Hematopoietic multipotent progenitor cell treated with erythropoietin and hydrocortisone succinate and interleukin-3 and kit ligand, for 6 days (in vitro differentiated cells): ENCODE measurements around the gene FLRT2.

Experiments
- DNase-seq: peaks from one replicate; pipeline ENCODE4 v3.0.0-alpha.2; 2015

Gene FLRT2

DNA sequence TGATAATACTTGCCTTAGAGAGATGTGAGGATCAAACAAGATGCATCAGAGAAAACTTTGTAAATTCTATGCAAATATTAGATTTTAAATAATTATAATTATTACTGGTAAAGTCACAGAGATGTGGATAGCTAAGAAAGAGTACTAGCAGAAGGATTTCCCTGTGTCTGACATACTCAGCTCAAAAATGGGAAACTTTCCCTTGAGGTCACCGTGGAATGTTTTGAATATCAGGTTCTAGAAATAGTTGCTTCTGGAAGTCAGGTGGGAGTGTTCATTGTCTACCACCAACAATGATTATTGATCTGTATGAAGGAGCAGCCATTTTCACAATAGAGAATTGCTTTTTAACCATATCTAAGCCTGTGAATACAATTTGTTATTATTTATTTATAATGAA is 71.7 kb downstream of the FLRT2 start:
- no peak for DNase-seq

DNA sequence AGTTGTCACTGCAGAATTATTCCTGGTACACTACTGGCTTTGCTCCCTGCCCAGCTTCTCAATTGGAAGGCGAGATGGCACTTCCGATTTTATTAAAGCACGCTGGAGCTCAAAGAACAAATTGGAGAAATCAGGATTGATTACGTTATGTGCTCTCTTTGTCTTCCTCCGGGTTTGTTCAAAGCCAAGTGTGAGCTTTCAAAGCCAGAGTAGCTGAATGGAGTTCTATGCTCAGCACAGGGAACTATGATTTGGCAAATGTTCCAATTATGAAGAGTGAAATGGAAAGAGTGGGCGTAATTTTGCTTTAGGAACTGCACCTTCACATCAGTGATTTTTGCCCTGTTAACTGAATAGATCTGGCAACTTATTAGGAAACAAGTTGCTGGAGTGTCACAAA is 72.4 kb downstream of the FLRT2 start:
- DNase-seq, result no peak

DNA sequence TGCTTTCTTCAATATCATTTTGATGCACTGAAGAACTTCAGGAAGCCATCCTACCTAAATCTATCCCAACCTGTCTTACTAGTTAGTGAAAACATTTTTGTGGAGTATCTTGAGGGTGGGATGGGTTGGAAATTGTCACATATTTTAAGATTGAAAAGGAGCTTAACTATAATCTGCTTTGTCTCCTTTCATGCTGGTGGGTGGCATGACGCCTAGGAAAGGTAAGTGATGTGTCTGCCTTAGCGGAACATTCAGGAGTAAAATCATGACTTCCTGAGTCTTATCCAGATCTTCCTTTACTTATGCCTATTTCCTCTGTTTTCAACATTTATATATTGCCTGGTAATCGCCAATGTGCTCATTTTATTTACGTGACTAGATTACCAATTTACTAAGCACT is 74.1 kb downstream of the FLRT2 start:
- no peak for DNase-seq

DNA sequence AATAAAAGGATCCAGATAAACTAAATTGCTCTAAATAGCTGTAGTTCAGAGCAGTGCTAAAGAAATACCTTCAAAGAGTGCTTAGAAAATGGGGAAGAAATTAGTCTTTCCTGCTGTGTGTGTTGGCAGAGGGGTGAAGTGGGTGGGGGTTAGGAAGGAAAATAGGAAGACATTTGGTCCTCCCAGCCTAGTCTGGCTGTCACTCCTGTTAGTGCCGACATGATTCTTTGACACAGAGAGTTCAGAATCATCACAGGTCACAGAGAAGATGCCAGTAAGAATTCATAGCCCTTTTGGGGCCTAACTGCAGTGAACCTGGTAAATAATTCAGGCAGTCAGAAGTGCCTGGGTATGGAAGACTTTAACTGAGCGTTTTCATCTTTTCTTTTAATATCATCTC is 74.8 kb downstream of the FLRT2 start:
- no peak for DNase-seq

DNA sequence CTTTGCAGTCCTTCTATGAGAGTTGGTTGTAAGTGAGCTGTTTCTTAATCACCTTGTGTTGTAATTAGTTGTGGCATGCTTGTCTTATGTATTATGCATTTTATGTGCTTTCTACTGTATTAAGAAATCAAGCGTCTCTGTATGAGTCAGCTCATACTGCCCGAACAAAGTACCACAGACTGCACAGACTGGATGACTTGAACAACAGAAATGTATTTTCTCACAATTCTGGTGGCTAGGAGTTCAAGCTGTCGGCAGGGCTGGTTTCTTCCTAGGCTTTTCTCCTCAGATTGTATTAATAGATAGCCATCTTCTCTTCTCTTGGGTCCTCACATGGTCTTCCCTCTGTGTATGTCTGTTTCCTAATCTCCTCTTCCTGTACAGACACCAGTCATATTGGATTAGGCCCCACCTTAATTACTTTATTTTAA is 77.7 kb downstream of the FLRT2 start:
- DNase-seq, result peak; percentile 32

DNA sequence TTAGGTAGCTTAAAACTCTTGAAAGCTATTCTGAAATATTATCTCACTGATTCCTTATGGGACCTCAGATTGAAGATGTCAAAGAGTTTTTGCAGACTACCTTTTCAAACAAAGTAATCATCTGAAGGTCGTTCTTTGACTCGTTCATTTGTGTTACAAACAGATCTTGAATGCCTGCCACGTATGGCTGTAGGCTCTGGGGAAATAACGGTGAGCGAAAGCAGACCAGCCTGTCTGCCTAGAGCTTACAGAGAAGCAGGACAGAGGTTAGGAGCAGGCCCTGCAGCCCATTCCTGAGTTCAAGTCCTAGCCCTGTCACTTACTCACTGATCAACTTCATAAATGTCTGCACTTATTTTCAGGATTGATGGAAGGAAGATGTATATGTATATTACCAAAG is 83.6 kb downstream of the FLRT2 start:
- no peak for DNase-seq

DNA sequence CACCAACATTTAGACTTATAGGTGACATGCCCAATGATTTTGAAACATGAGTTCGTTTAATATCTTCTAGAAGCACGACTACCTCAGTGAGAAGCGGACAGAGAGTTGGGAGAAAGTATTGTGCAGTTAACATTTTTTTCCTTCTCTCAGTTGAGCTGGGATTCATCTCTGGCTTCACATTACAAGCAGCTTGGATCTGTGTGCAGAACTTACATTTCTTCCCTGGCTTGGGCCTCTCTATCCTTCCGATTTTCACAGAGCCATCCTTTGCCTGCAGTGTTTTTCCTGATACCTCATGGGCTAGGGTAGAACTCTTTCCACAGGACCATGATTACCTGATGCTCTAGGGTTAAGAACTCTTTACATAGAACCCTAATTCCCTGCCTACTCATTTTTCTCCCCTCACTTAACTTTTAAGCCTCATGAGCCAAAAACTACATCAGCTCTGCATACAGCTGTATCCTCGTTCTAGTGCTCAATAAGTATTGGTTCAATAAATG is 86.5 kb downstream of the FLRT2 start:
- DNase-seq, result no peak

DNA sequence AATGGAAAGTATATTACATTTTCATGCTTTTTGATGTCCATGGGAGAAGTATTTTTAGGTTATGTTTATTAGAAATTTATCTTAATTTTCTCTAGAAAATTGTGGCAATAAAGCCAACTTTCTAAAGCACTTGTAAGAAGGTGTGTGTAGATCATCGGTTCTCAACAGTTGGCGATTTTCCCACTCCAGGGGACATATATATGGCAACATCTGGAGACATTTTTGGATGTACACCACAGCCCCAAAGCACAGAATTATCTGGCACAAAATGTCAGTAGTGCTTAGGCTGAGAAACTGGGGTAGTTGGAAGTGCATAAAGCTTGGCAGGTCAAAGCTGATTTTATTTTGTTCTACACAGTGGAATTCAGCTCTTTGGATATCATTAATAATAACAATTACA is 86.9 kb downstream of the FLRT2 start:
- no peak for DNase-seq

DNA sequence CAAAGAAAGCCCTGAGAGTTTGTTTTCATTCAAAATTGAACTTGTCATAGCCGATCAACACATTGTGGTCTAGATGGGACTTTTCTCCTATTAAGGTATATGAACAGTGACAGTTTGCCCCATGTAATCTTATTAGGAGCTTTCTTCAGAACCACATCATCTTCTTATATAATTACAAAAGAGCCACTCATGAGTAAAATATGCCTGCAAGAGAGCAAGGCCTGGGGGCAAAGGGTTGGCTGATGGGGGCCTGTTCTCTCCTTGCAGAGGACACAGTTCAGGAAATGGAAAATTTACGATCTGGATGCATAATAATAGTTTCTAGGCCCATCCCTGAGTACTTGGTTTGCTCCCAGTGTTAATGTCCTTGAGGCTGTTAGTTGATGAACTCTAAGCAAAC is 87.8 kb downstream of the FLRT2 start:
- no peak for DNase-seq

DNA sequence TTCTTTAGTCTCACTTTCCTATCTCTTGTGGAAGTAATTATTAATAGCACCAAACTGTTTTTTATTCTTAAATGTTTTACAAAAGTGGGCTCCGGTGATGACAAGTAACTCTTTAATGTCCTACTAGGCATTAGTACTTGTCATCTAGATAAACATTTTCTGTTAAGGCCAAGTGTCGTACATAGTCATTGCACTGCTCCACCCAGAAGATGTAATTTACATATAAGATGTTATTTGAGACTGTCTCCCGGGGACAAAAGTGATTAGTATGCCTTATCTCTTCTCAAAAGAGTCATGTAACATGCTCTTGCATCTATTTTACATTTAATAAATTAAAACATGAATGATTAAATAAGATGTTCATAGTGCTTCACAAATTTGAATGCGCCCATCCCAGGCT is 88.4 kb downstream of the FLRT2 start:
- no peak for DNase-seq

DNA sequence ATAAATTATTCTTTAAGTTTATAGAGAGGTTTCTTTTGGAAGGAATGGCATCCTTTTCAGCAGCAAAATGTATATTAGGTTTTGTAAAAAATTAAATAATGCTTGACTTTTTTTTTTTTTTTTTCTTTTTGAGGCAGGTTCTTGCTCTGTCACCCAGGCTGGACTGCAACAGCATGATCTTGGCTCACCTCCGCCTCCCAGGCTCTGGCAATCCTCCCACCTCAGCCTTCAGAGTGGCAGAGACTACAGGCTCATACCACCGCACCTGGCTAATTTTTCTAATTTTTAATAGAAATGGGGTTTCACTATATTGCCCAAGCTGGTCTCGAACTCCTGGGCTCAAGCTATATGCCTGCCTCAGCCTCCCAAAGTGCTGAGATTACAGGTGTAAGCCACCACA is 89.0 kb downstream of the FLRT2 start:
- DNase-seq, result no peak

DNA sequence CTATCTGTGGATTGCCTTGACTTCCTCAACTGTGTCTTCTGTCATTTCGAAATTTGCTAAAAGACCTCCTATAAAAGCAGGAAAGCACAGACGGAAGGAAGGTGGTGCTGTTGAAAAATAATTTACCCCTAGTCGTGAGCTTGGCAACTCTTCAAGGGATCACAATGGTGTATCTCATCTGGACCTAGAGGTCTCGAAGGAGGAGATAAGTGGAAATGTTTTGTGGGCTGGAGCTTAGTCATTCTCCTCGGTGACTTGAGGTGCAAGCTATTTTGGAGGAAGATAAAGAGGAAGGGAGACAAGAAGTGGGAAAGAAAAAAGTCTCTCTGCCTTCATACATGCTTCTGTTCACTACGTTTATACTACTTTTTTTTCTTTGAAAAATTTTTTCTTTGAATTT is 89.9 kb downstream of the FLRT2 start:
- peak; percentile 43 for DNase-seq

DNA sequence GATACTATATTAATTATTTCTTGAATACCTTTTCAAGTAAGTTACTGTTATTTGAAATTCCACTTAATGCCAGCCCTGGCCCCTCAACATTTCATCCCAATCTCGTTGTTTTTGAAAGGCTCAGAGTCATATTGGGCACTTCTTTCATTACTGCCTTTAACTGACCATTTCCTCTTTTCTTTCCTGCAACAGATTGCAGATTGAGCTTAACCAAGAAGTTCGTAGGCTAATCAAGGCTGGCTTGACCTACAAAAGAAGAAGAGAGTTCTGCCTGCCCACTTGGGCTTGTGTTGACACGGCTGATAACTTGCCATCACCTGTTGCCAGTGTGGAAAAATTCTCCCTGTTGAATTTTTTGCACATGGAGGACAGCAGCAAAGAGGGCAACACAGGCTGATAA is 91.0 kb downstream of the FLRT2 start:
- DNase-seq, result no peak

DNA sequence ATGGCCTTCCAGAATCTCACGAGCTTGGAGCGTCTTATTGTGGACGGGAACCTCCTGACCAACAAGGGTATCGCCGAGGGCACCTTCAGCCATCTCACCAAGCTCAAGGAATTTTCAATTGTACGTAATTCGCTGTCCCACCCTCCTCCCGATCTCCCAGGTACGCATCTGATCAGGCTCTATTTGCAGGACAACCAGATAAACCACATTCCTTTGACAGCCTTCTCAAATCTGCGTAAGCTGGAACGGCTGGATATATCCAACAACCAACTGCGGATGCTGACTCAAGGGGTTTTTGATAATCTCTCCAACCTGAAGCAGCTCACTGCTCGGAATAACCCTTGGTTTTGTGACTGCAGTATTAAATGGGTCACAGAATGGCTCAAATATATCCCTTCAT is 92.2 kb downstream of the FLRT2 start:
- DNase-seq, result no peak

DNA sequence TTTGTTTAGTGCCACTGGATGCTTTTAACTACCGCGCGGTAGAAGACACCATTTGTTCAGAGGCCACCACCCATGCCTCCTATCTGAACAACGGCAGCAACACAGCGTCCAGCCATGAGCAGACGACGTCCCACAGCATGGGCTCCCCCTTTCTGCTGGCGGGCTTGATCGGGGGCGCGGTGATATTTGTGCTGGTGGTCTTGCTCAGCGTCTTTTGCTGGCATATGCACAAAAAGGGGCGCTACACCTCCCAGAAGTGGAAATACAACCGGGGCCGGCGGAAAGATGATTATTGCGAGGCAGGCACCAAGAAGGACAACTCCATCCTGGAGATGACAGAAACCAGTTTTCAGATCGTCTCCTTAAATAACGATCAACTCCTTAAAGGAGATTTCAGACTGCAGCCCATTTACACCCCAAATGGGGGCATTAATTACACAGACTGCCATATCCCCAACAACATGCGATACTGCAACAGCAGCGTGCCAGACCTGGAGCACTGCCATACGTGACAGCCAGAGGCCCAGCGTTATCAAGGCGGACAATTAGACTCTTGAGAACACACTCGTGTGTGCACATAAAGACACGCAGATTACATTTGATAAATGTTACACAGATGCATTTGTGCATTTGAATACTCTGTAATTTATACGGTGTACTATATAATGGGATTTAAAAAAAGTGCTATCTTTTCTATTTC is 93.2 kb downstream of the FLRT2 start:
- no peak for DNase-seq

DNA sequence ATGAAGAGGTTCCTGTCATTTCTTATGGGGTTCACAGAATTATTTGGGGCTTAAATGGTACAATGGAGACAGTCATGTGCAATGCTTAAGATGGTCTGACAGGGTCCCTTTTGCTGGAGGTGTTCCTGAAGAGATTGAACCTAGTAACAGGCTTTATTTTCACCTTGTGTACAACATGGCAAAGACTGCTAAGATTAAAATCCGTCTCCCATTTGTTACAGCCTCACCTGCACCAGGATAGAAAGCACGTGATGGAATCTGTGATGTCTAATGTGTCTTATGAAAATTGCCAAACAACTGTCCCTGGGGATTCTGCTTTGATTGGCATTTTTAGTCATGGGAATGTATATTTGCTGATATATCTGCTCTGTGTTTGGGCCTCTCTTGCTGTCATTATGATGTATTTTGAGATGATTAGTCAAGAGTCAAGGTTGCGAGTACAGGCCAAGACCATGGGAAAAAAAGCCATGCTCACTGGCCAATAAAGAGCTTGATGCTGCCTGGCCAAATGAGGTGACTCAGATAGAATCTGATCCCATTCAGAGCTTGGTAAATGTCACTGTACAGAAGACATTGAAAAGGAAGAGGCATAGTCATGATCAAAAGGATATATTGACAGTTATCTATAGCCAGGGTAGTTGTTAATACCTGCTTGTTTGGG is 96.1 kb downstream of the FLRT2 start:
- no peak for DNase-seq

DNA sequence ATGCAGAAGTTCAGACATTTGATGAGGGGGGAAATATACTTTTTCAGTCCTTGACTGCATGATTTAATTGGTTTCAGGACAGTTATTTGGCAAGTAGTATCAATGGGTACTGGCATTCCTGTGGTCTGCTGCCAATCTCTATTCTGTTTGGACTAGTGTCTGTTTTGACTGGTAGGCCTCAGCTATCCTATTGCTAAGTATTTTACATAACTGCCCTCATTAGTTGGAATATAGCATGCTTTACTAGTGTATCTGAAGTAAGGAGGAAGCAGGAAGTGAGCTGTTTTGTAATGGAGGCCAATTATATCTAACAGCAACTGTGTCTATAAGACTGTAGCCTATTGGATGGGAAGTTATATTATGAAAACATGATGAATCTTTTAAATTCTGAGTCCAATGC is 104.3 kb downstream of the FLRT2 start:
- DNase-seq, result no peak

DNA sequence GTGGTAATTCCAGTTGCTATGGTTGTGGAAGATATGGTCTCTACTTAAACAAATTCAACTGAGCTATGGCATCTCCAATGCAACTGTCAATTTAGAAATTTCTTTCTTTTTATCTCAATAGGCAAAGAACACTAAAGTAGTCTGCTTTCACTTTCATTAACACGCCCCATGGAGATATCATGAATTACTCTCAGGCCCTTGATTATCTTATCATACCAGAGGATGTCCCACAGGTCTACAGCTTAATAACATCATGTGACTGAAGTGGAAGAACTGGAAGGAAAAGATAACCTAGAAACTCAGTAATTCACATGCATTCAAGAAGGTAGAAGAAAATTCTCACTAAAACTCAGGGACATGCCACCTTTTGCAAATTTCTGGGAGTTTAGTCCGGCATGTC is 114.3 kb downstream of the FLRT2 start:
- DNase-seq, result peak; percentile 18

DNA sequence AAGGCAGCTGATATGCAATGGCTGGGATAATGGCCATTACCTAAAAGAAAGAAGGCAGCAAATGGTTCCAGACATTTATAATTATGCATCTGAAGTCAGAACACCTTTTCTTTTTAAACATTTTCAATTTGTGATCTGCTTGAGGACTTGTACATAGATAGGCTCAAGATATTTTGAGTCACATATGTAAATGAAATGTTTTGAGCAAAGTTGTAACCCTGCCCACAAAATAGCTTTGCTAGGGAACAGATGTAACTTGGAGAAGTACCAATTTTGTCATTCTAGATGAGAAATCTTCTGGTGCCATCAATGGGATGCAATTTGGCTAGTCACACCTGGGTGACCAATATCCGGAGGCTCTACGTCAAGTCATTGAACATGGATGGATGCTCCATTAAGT is 123.1 kb downstream of the FLRT2 start:
- DNase-seq, result no peak

DNA sequence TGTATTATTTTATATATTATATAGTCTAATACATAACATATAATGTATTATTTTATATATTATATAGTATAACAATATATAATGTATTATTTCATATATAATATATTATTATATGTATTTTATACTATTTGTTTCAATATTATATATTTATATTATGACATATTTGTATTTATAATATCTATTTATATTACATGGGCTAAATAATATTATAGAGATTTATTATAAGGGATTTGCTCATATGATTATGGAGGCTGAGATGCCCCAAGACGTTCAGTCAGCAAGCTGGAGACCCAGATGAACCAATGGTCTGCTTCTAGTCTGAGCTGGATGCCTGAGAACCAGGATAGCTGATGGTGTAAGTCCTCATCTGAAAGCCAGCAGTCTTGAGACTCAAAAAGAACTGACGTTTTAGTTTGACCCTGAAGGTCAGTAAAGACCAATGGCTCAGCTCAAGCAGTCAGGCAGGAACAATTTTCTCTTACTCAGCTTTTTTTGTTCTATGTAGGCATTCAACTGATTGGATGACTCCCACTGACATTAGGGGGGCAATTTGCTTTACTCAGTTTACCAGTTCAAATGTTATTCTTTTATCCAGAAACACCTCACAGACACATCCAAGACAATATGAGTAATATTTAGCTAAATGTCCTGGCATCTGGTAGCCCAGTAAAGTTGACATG is 130.4 kb downstream of the FLRT2 start:
- no peak for DNase-seq

DNA sequence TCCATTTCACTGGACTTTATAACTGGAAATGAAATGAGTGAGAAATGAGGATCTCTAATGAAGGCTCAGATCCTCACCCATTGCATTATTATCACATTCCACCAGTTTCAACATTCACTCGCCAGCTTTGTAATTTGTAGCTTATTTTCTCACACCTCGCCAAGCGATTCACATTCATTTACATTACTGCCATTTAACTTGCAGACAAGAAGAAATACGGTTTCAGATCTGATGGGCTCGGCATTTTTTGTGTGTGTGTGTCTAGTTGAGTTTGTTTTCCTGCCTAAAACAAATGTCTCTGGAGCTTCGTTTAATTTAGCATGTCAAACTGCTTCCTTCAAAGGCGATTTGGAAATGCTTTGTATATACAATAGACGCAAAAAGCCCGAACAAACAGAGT is 132.2 kb downstream of the FLRT2 start:
- DNase-seq, result no peak

DNA sequence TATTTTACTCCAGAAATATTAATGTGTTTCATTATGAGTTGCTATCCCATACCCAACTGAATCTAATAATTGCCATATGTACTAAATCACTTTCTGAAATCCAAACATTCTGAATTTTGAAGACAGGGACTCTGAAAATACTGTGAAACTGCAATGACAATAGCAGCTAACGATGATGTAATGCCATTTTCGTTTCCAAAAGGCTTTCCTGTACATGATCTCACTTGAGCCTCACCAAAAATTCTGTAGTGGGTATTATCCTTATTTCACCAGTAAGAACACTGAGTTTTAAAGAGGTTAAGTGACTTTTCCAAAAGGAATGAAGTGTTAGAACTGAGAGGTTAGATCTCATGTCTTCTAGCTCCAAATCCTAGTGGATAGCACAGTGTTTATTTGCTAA is 133.3 kb downstream of the FLRT2 start:
- DNase-seq, result no peak

DNA sequence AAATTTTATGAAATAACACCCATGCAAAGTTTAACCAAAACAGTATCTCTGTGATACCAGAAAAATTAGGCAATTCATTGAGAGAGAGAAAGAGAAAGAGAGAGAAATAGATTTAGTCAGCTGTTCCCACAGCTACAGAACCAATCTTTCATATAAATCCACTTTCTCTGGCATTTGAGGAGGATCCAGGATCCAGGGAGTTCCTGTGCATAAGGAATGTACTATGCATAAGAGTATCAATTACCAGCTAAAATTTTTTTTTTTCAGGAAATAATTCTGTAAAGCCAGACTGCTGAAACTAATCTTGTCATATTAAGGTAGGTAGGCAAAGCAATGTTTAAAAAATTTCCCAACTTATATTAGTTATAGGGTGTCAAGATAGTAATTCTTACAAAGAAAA is 133.7 kb downstream of the FLRT2 start:
- DNase-seq, result no peak

DNA sequence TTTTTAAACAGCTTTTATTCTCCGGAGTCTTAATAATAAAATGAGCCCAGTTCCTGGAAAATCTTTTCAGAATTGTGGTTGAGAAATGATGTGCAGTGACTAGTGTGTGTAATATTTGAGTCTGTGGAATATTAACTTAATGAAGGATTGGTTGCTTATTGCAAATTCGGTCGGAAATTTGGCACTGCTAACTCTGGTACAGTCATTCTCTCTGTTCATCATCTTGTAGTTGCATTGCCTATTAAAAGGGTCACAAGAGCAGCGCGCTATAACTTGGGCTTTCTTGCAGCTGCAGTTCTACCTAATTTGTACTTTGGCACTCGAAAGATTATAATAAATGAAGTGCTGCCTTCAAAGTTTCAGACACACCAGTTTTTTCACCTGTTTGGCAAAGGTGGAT is 146.0 kb downstream of the FLRT2 start:
- no peak for DNase-seq
